ENCODE results near the gene NEUROD2.
A peak's percentile ranks its signal among the peaks of the same experiment; 100 is the strongest.

NEUROD2 gene

GRCh38 chr17:39578272-39578671, 29.4 kb downstream of the NEUROD2 start:
- no peak for DNase-seq

GRCh38 chr17:39576187-39576586, 31.5 kb downstream of the NEUROD2 start:
- peak in 1 of 2 donors; percentile 11 for DNase-seq

- DNase-seq, result peak; percentile 24 to 57
Observed at GRCh38 chr17:39573447-39574298, 34.0 kb downstream of the NEUROD2 start.

GRCh38 chr17:39572121-39572520, 35.6 kb downstream of the NEUROD2 start:
- no peak for DNase-seq

- DNase-seq, result no peak
Observed at GRCh38 chr17:39569126-39569525, 38.6 kb downstream of the NEUROD2 start.

DNA sequence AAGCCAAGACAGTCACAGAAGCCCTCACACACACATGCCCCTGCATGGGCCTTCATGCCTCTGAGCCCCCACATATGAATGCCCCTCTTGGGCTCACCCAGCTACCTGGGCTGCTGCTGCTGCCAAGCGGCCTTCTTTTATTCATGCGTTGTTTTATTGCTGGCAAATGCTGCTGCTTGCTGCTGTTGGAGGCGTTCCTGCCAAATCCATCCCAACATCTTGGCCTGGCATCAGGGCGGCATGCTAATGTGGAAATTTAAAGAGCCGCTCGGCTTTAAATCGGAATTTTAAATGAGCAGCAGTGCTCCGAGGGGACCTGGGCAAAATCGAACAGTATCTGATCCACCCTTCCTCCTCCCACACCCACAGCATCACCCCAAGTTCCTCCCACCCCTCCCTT, 39.0 kb downstream of the NEUROD2 start:
- DNase-seq, result no peak

DNA sequence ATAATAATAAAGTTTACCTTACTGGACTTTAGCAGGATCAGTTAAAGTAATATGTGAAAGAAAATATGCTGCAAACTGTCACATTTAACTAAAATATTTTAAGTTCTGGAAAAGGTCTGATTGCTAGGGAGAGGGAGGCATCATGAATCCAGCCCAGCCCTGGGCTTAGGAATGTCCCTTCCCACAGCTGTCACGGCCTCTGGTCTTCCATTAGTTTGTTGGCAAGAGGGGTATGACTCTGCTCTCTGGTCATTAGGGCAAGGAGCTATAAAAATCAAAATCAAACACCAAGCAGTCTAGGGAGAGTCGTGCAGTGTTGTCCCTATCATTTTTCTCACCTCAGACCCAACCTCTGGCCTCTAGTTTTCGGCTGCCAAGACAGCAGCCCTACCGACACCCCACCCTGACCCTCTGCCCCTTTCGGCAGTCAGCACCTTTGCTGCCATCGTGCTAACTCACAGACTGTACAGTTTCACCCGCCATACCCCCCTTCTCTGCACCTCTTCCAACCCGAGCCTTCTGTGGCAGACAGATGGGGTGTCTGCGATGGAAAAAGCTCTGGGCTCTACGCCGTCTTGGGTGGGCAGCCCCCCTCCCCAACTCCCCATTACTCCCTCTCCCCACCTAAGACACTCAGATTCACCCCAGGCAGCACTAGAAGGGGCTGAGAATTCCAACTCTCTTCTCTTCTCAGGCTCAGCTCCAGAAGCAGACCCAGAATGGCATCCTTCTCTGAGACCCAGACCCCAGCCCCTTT, 41.4 kb downstream of the NEUROD2 start:
- no peak for DNase-seq

DNA sequence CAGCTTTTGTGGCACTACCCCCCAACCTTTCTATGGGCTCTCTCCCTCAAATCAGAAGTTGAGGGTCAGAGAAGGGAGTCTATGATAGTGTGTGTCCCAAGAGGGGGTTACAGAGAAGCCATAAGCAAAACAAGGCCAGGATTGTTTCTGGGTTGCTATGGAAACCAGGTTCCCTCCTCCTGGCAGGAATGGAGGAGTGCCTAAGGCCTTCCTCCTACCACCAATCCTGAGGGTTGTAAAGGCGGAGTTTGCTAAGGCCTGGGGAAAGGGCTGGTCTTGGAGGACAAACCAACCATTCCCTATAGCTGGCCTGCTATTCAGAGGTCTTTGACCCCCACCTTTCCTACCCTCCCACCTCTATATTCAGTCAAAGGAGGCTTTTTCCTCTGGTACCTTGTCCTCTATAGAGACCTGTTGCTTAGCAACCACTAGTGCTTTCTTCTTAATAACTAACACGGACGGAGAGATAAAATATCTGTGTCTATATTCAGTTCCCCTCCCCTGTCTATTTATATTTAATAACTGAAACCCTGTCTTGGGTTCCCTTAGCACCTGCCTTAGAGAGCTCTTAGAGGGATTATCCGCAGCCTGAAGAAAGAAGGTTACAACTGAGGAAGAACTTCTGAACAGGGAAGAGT, 43.4 kb downstream of the NEUROD2 start:
- DNase-seq, result no peak

DNA sequence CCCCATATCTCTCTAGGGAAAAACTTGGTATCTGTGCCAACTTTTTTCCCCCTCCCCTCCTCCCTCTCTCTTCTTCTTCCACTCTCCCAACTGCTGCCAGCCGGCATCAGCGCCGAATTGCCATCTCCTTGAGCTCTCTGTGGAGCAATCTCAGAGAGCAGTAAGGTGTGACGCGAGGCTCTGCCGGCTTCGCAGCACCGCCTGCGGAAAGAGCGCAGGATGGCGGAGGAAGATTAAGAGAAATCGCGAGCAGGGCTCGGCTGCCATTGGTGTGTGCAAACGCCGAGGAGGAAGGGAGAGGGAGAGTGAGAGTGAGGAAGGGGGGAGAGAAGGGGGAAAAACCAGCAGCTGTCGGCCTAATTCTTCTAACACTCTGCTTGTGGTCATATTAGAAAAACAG, 44.2 kb downstream of the NEUROD2 start:
- no peak for DNase-seq

GRCh38 chr17:39562976-39563375, 44.7 kb downstream of the NEUROD2 start:
- no peak for DNase-seq

DNA sequence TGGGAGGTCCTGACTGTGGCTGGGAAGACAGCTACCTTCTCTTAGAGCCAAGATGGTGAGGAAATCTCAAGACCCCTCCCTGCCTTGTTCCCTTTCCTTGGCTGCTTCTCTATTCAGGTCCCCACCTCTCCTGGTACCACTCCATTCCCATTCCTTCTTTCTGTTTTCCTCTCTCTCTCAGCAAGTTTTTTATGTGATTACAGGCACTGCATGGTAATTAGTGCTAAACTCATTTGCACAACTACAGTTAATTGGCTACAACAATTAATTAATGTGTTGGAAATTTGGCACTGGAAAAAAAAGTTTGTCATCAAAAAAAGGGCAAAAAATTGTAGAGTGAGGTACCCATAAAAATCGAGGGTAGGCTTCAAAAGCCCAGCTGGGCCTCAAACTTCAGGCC, 45.3 kb downstream of the NEUROD2 start:
- no peak for DNase-seq

- no peak for DNase-seq
Observed at GRCh38 chr17:39556423-39556822, 51.3 kb downstream of the NEUROD2 start.

DNA sequence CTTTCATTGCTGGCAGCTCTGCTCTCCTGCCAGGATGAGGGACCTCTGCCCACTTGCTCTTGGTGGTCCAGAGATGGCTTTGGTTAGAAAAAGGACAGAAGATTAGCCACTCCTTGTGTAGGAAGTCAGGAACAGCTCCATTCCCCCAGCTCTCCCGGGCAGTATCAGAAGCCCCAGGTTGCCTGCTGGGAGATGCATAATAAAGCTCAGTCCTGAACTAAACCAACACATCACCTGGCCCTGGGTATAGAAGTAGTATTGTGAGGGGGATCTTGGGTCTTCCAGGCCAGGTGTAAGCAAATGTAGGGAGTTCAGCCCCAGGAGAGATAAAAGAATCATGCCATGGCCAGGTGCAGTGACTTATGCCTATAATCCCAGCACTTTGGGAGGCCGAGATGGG, 52.4 kb downstream of the NEUROD2 start:
- no peak for DNase-seq
